NCI-H446 treated with DMSO at 0.1 percent for 48 hours (cell line): ENCODE results near the gene CEACAM4.
"Not testable (repeated sequence)": the region's sequence is repeated elsewhere in the genome, so short reads cannot be mapped to it uniquely, and the experiment has no call there.

Source experiments
- DNase-seq: peaks from one replicate; lab custom pipeline; 2025; lab: John Stamatoyannopoulos, UW

Gene CEACAM4

DNA sequence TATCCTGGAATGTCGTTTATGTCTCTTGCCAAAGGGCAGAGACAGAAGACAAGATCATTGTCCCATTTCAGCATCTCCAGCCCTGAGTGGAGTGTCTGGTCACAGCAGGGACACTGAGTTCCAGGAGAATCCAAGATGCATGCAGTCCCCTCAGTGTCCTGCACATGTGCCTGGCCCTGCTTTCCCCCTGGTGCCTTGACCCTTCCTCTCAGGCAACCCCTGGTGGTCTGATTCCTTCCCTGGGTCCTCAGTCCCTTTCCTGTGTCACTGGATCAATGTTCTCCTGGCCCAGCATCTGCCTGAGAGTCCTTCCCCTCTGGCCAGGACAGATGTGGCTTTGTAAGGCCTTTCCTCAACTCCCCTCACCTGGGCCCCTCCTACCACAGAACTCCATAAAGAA lies 41.9 kb downstream of the CEACAM4 start:
- no peak for DNase-seq

DNA sequence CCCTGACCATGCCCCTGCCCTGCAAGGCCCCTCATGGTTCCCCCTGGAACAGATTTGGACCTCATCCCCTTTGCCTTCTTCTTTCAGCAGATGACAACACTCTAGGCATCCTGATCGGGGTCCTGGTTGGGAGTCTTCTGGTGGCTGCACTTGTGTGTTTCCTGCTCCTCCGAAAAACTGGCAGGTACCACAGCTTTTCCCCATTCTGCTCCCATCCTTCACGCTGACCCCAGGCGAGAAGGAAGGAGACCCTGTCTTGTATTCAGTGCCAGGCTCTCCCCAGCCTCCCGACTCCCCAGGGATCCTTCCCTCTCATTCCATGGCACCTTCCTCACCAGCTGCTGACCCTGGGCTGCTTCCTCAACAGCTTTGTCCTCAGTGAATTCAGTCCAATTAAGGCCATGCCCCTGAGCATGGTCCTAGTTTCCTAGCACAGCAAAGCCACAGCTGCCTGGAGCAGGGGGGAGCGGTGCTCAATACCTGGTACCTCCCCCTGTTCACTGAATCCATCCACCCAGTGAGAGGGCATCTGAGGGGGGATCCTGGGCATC lies 42.5 kb downstream of the CEACAM4 start:
- DNase-seq, result no peak

DNA sequence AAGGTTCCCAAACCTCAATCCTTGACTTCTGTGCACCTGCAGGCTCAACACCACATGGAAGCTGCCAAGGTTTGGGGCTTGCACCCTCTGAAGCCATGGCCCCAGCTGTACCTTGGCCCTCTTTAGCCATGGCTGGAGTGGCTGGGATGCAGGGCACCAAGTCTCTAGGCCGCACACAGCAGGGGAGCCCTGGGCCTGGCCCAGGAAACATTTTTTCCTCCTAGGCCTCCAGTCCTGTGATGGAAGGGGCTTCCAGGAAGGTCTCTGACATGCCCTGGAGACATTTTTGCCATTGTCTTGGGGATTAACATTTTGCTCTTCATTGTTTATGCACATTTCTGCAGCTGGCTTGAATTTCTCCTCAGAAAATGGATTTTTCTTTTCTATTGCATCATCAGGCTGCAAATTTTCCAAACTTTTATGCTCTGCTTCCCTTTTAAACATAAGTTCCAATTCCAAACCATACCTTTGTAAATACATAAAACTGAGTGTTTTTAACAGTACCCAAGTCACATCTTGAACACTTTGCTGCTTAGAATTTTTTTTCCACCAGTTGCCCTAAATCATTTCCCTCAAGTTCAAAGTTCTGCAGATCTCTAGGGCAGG lies 44.2 kb downstream of the CEACAM4 start:
- not testable (repeated sequence) for DNase-seq

DNA sequence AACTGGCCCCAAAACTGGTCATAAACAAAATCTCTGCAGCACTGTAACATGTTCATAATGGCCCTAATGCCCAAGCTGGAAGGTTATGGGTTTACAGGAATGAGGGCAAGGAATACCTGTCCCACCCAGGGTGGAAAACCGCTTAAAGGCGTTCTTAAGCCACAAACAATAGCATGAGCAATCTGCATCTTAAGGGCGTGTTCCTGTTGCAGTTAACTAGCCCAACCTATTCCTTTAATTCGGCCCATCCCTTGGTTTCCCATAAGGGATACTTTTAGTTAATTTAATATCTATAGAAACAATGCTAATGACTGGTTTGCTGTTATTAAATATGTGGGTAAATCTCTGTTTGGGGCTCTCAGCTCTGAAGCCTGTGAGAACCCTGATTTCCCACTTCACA lies 45.8 kb downstream of the CEACAM4 start:
- DNase-seq, result not testable (repeated sequence)

DNA sequence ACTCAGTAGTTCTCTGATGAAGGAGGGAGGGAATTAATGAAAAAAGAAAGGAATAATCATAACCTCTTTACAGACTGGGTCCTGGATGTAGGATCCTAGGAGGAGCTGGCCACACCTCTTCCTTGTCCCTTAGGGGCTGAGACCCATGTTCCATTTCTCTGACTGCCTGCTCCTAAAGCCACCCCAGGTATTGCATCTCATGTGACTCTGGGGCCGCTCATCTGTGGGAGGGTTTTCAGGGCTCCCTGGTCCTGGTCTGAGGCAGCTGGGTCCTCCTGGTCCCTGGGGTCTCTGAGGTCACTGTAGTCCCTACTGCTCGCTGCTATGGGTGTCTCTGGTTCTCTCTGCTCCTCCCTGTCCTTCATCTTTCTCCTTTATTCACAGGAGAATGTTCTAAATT lies 48.0 kb downstream of the CEACAM4 start:
- no peak for DNase-seq

DNA sequence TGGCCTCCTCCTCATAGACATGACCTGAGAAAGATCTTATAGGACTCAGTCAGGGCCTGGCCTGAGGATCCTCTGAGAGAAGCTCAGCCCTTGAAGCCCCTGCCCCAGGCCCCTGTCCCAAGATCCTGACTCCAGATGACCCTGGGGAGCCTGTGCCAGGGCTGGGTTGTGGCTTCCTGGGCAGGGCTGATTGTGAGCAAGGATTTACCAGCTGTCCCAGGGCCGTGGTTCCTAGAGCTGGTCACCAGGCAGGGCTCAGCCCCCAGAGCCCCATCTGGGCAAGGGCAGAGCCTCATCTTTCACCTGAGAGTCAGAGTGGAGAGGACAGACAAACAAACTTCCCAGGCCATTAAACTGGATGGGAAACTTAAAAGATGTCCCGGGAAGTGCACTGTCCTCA lies 49.0 kb downstream of the CEACAM4 start:
- no peak for DNase-seq

DNA sequence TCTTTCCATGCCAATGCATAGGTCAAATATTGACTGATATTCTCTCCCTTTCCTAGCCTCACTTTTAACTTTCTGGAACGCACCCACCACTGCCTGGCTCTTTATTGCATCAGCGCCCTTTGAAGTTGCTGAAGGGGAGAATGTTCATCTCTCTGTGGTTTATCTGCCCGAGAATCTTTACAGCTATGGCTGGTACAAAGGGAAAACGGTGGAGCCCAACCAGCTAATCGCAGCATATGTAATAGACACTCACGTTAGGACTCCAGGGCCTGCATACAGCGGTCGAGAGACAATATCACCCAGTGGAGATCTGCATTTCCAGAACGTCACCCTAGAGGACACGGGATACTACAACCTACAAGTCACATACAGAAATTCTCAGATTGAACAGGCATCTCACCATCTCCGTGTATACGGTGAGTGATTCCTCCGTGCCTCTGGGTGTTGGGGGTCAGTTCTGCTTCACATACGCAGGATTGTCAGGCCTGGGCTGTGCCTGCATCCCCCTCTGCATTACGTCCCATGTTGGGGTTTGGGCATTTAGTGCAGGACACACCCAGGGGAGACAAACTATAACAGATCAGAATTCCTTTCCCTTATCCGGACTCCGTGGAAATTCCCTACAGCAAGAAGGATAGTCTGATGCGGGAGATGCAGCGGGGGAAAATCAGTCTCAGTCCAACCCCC lies 49.6 kb downstream of the CEACAM4 start:
- no peak for DNase-seq

DNA sequence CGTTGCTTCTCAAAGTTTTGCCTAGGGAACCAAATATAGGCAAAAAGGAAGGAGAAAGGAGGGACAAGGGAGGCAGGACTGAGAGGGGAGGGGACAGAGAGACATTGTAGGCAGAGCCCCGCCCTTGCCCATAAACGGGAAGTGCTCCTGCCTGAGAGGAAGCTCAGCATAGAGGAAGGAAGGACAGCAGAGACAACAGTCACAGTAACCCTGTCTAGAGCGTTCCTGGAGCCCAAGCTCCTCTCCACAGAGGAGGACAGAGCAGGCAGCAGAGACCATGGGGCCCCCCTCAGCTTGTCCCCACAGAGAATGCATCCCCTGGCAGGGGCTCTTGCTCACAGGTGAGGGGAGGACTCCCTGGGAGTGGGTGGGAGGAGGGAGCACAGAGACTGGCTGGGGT lies 50.9 kb downstream of the CEACAM4 start, which contains the start of gene CEACAM21:
TSS of gene CEACAM21 (plus strand) at position 169 of the 400 bp plus-strand sequence. CDS start at position 278, 109 bp downstream.
- DNase-seq, result no peak

DNA sequence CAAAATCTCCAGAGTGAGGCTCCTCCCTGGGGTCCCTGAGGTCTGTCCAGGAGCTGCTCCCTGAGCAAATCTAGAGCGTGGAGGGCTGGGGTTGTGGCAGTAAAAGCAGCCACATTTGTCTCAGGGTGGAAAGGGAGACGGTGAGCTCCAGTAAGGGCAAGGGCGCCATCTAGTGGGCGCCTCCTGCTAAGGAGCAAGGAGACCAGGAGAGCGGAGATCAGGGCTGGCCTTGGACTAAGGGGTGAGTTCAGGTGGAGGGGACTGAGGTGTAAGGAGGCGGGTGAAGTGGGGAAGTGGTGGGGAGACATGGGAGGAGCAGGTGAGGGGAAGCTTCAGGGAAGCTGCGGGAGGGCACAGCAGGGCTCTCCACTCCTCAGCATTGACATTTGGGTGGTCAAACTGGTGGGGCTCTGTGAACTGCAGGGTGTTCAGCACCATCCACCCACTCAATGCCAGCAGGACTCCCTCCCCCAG lies 56.2 kb downstream of the CEACAM4 start:
- DNase-seq, result peak; percentile 34

DNA sequence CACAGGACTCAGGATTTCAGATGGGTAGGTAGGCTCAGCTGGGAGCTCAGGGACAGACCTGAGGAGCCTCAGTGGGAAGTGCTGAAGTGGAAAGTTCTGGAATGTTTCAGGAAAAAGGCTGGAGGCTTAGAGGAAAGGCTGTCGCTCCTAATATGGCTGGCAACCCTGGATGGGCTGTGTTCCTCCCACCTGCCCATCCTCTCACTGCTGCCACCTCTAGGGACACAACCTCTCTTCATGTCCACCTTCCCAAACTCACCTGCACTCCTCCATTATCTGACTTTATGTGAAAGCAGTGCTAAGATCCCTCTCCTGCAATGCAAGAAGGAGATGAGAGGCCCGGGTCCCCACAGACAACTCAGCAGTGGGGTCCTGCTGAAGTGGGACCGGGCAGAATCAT lies 56.7 kb downstream of the CEACAM4 start:
- DNase-seq, result no peak

DNA sequence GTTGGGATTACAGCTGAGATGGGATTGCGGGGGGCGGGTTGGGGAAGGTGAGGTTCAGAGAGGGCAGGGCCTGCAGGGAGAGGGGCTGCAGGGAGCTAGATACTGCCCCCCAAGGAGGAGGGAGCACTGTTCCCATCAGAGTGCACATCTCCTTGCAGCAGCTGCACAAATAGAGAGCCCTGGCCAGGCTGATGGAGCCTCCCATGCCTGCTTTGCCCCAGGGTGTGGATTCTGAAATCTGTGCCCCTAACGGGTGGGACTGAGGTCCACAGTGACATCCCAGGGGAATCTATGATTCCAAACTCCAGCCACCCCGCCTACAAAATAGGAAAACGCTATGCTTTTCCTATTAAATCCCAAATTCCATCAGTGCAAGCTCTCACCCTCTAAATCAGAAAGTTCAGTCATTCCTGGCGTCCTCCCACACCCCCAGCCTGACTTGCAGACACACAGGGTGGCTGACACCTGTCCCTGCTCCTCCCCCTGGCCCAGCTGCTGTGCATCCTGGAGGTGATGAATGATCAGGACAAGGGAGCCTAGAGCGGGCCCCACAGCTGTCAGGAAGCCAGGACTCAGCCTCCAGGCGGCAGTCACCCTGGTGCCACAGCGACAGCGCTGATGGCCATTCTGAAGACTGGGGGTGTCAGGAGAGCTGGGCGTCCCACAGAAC lies 57.3 kb downstream of the CEACAM4 start:
- no peak for DNase-seq
